ENCODE data around the gene TERB2.
A peak's percentile ranks its signal among the peaks of the same experiment; 100 is the strongest.
"Not testable (repeated sequence)": the region's sequence is repeated elsewhere in the genome, so short reads cannot be mapped to it uniquely, and the experiment has no call there.

Gene TERB2

GRCh38 chr15:45003731-45004410 is 47.4 kb downstream of the TERB2 start:
- DNase-seq: not testable (repeated sequence)

- not testable (repeated sequence) for DNase-seq
Measured at GRCh38 chr15:45004590-45005175, 48.2 kb downstream of the TERB2 start.

DNA sequence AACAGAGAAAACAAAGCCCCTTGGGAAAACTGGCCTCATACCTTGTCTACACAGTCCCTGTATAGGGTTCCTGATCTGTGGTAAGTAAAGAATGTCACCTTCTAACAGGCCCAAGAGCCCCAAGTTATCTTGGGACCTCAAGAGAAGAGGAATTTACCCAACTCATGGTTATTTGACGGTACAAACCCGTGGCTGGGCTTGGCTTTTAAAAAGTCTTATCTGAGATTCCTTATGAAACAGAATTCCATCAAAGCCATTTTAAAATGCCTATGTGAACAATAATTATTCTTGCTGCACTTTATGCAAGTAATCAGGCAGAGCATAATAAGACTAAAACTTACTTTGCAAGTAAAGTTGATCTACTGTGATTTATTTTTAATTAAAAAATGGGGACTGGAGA is 52.6 kb downstream of the TERB2 start:
- DNase-seq: no peak

- not testable (repeated sequence) for DNase-seq
Measured at GRCh38 chr15:45015114-45015513, 58.6 kb downstream of the TERB2 start.

DNA sequence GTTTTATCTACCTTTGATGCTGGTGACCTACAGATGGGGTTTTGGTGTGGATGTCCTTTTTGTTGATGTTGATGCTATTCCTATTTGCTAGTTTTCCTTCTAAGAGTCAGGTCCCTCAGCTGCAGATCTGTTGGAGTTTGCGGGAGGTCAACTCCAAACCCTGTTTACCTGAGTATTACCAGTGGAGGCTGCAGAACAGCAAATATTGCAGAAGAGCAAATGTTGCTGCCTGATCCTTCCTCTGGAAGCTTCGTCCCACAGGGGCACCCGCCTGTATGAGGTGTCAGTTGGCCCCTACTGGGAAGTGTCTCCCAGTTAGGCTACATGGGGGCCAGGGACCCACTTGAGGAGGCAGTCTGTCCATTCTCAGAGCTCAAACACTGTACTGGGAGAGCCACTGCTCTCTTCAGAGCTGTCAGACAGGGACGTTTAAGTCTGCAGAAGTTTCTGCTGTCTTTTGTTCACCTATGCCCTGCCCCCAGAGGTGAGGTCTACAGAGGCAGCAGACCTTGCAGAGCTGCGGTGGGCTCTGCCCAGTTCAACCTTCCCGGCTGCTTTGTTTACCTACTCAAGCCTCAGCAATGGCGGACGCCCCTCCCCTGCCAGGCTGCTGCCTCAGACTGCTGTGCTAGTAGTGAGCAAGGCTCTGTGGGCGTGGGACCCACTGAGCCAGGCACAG is 63.9 kb downstream of the TERB2 start:
- not testable (repeated sequence) for DNase-seq

GRCh38 chr15:45020901-45021259 is 64.4 kb downstream of the TERB2 start:
- DNase-seq: not testable (repeated sequence)

DNA sequence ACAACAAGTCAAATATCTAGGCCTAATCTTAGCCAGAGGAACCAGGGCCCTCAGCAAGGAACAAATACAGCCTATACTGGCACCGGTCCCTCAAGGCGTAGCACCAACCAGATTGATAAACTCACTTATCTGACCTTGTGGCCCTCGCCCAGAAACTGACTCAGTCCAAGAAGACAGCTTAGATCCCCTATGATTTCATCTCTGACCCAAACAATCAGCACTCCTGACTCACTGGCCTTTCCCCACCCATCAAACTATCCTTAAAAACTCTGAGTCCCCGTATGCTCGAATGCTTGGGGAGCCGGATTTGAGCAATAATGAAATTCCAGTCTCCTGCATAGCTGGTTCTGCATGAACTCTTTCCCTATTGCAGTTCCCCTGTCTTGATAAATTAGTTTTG is 64.9 kb downstream of the TERB2 start:
- no peak for DNase-seq

GRCh38 chr15:45022871-45023658 is 66.6 kb downstream of the TERB2 start, which contains the start of gene SORD:
SORD (plus strand) TSS chr15:45023195; CDS start chr15:45023284, 89 bp downstream.
- peak; percentile 88 for DNase-seq

GRCh38 chr15:45023659-45024225 is 67.3 kb downstream of the TERB2 start:
- no peak for DNase-seq

GRCh38 chr15:45024649-45025048 is 68.2 kb downstream of the TERB2 start:
- DNase-seq: not testable (repeated sequence)

GRCh38 chr15:45025627-45026026 is 69.1 kb downstream of the TERB2 start:
- not testable (repeated sequence) for DNase-seq

GRCh38 chr15:45026651-45027190 is 70.2 kb downstream of the TERB2 start:
- no peak for DNase-seq

DNA sequence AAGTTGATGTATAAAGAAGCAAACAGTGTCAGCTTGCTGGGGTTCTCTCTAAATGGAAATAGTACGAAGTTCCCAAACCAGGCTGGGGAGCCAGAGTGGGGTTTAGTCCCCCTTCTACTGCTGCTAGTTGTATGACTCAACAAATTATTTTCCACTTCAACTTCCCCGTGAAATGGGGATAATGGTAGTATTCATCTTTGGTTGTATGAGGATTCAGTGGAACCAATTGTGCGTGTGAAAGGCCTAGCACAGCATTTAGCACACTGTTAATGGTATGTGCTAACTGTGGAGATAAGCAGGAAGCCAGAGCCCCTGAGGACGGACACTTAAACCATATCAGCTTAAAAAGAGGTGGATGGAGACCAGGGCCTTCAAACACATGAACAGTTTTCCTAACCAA is 70.7 kb downstream of the TERB2 start:
- DNase-seq: no peak

Measured in CD4-positive, alpha-beta T cell treated with Interleukin-17A for 1 hour (primary cell).